ENCODE data around the gene AHCTF1.

AHCTF1 gene

GRCh38 chr1:246931549-246932365 is at the start of gene AHCTF1:
AHCTF1 (minus strand) TSS chr1:246931948; CDS start chr1:246918370, 13,578 bp downstream.
- peak; percentile 91 for DNase-seq (ENCODE audit: low read depth)

- no peak for DNase-seq (ENCODE audit: low read depth)
These were observed 47.0 kb upstream of the AHCTF1 start for GRCh38 chr1:246978785-246979184.

DNA sequence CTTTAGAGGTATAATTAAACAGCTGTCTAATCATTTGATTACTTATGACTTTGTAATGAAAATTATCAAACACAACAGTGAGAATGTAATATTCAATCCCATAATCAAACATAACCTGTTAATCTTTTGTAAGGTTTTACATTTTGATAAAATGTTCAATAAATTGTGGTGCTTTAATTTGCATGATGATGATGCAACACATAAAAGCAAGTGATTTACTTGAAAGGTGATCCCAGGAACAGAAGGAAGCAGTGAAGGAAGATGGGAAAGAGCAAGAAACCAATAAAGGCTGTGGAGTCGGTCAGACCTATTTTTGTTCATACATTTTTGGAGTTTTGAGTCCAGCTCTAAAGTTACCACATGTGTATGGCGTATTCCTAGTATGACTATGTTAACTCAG is 46.5 kb upstream of the AHCTF1 start:
- no peak for DNase-seq (ENCODE audit: low read depth)

GRCh38 chr1:246971969-246972368 is 40.2 kb upstream of the AHCTF1 start:
- DNase-seq (ENCODE audit: low read depth): no peak

DNA sequence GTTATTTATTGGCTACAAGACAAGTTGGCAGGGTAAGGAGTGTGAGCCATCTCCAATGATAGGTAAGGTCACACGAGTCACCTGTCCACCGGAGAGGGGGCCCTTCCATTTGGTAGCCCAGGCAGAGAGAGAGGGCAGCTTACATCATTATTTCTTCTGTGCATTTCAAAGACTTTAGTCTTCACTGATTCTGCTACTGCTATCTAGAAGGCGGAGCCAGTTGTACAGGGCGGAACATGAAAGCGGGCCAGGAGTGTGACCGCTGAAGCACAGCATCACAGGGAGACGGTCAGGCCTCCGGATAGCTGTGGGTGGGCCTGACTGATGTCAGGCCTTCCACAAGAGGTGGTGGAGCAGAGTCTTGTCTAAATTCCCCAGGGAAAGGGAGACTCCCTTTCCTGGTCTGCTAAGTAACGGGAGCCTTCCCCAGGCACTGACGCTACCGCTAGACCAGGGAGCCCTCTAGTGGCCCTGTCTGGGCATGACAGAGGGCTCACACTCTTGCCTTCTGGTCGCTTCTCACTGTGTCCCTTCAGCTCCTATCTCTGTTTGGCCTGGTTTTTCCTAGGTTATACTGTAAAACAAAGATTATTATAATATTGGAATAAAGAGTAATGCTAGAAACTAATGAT is 39.5 kb upstream of the AHCTF1 start:
- peak; percentile 2 for DNase-seq (ENCODE audit: low read depth)

DNA sequence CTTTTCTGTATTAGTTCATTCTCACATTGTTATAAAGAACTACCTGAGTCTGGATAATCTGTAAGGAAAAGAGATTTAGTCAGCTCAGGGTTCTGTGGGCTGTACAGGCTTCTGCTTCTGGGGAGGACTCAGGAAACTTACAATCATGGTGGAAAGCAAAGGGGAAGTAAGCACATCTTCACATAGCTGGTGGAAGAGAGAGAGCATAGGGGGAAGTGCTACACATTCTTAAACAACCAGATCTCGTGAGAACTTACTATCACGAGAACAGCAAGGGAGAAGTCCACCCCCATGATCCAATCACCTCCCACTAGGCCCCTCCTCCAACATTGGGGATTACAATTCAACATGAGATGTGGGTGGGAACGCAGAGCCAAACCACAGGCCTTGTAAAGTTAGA is 37.9 kb upstream of the AHCTF1 start:
- DNase-seq (ENCODE audit: low read depth): no peak

- DNase-seq (ENCODE audit: low read depth): no peak
These were observed 34.8 kb upstream of the AHCTF1 start for GRCh38 chr1:246966502-246966901.

GRCh38 chr1:246959944-246960693 is 28.4 kb upstream of the AHCTF1 start:
- no peak for DNase-seq (ENCODE audit: low read depth)

DNA sequence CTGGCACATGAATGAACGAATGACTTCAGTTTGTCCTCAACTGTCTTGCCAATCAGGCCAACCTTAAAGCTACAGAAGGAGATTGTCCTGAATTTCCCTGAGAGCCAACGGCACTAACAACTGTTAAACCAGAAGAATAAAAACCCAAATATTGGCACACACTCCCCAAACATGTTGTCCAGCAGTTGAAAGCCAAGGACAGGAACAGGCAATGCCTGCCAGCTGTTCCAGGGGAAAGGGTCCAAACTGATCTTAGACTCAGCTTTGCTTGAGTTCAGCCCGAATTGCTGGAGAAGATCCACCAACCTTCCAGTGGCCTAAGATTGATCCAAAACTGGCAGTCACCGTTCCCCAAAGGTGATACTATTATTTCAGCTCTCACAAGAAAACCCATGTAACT is 22.4 kb upstream of the AHCTF1 start:
- DNase-seq (ENCODE audit: low read depth): no peak

GRCh38 chr1:246951413-246951812 is 19.7 kb upstream of the AHCTF1 start:
- DNase-seq (ENCODE audit: low read depth): no peak

DNA sequence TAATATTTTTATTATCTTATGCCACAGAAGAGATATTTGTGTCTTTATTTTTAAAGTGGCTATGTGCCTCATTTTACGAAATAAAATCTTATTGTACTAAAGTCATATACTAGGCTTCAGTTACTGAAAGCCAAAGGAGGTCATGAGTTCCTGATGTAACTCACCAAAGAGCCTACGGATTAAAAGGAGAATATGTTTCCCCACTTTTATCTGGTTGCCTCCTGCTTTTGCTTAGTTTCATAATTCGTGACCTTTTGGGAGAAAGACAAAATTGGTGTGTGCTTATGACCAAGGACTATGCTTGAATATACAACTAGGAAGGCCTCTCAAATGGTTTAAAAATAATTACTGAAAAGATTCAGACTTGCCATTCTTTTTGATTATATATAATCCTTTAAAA is 18.2 kb upstream of the AHCTF1 start:
- no peak for DNase-seq (ENCODE audit: low read depth)

- no peak for DNase-seq (ENCODE audit: low read depth)
These were observed 15.5 kb upstream of the AHCTF1 start for GRCh38 chr1:246947255-246947654.

DNA sequence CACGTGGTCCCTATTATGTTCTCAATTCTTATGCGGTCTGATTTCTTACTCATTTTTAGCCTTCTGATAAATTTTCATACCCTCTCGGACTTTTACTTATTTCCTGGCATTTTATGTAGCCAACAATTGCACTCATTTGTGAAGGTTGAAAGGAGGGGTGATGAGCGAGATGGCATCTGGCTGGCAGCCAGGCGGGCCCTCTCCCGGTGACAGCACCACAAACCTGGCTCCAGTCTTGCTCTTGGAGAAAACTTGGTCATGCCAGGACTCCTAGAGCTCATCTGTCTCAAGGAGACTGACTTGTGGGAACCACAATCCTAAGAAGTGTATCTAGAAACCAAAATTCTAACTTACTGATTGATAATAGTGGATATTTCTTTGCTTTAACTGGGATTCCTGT is 14.6 kb upstream of the AHCTF1 start:
- DNase-seq (ENCODE audit: low read depth): no peak

- no peak for DNase-seq (ENCODE audit: low read depth)
These were observed 3.0 kb upstream of the AHCTF1 start for GRCh38 chr1:246934765-246935164.

DNA sequence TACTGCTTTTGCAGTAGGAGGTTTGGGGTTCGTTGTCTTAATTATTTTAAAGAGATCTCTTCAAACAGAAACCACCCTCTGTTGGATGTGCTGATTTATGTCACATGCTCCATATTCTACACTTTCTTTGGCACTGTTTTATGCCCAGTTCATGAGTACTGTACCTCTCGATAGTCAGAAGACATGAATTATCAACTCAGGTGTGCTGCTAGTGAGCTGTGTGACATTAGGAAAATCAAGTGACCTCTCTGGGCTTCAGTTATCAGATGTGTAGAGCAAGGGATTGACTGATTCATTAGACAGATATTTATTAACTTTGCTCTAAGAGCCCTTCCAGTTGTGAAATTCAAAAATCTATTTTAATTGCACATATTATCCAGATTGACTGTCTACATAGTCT is 2.1 kb upstream of the AHCTF1 start:
- no peak for DNase-seq (ENCODE audit: low read depth)

GRCh38 chr1:246932366-246932700 is 585 bp upstream of the AHCTF1 start:
- no peak for DNase-seq (ENCODE audit: low read depth)

- peak; percentile 7 for DNase-seq (ENCODE audit: low read depth)
These were observed 759 bp downstream of the AHCTF1 start for GRCh38 chr1:246930830-246931548.

GRCh38 chr1:246925997-246926626 is 5.6 kb downstream of the AHCTF1 start:
- no peak for DNase-seq (ENCODE audit: low read depth)

- no peak for DNase-seq (ENCODE audit: low read depth)
These were observed 7.8 kb downstream of the AHCTF1 start for GRCh38 chr1:246923900-246924299.

DNA sequence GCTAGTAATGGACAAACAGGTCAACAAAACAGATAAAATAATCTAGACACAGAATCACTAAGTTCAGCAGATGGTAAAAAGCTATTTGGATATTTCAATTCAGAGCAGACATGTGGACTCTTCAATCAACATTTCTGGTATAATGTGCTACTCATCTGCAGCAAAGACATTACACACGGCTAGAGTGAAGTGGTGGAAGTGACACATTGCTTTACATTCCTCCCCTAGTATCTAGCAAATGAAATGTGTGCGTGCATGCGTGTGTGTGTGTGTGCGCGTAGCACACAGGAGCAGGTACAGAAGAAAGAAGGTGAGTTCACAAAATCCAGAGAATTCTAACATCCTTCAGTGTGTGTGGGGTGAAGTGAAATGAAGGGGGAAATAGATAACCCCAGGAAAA is 8.3 kb downstream of the AHCTF1 start:
- DNase-seq (ENCODE audit: low read depth): no peak

DNA sequence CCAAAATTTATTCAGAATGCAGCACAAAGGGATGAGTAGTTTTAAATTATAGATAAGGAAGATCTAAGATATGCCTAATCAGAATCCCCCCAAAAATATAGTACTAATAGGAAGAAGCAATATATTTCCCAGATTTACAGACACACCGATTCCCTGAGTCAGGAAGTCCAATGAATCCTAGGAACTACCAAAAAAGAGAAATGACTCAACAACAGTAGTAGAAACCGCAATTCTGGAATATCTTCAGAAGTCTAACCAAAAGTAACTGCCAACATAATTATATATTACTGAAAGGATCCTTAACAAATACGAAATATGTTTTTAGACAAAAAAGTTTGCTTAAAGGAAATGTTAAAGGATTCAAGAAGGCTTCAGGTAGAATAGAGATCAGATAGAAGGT is 10.3 kb downstream of the AHCTF1 start:
- no peak for DNase-seq (ENCODE audit: low read depth)

- DNase-seq (ENCODE audit: low read depth): no peak
These were observed 11.8 kb downstream of the AHCTF1 start for GRCh38 chr1:246919902-246920301.

All from stimulated activated CD8-positive, alpha-beta memory T cell treated with anti-CD3 and anti-CD28 coated beads, Interleukin-15, amount 100 ng/mL, for 1 hour (primary cell).